ENCODE results near the gene TTC36.

DNA sequence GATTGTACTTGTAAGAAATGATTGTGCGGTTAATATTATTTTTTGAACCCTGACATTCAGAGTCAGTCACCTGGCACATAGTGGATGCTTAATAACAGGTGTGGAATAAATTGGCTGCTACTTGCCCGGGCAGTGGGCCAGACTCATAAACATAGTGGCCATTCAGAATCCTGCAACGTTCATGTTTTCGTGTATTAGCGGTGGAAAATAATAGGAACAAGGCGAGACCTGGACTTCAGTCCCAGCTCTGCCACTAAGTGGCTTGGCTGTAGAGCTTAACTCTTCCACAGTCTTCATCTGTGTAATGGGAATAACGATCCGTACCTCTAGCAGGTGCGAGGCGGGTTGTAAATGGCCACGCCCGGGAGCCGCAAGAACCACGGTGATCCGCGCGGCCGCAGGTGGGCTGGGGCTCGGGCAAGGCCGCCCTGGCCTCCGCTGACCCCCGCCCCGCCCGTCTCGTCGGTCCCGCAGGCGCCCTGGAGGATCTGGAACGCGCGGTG is 3.0 kb downstream of the TTC36 start:
- TF ChIP-seq CTCF (conservative IDR thresholded peaks at IDR 0.05 in 1 of 2, IDR thresholded peaks at IDR 0.05 in 1 of 2; ENCODE audit: low read depth in 1 of 2, low read length in 2 of 2) (no peak), EZH2 (IDR thresholded peaks at IDR 0.05; ENCODE audit: low read length, missing control alignments) (no peak)

All from fibroblast of lung (primary cell).